GM19395 (cell line): ENCODE results near the gene DUSP22.
"Not testable (repeated sequence)": the region's sequence is repeated elsewhere in the genome, so short reads cannot be mapped to it uniquely, and the experiment has no call there.

Experiments
- ATAC-seq: cut with Tn5 transposase; IDR thresholded peaks from one replicate; pipeline ENCODE4 v1.9.1; 2021; ENCODE audit warnings: mild to moderate bottlenecking, moderate library complexity; ENCODE audit not compliant: unreplicated experiment

DUSP22 gene

DNA sequence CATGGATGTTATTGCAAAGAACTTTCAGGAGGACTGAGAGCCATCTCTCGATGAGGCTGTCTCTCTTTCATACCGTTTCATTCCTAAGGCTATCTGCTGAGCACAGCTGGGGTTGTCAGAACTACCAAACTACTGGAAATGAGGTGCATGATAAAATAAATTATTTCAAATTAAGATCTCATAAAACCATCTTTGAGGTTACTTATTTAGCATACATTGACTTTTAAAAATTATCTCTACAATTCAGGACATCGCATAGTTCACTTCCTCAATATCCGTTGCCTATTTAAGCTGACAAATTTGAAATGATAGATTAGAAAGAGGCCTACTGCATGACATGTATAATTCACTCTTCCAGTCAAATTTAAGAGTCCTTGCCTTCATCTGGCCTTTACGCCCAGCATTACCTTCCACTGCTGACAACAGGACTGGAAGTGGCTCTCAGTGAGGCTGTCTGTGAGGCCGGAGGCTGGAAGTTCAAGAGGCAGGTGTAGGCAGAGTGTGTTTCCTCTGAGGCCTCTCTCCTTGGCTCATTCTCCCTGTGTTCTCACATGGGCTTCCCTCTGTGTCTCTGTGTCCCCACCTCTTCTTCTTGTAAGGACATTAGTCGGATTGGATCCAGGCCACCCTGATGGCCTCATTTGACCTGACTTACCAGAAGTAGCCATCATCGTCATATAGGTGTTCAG, 12.8 kb upstream of the DUSP22 start:
- ATAC-seq = no peak

- ATAC-seq = no peak
Measured at GRCh38 chr6:280775-281468, 11.4 kb upstream of the DUSP22 start.

DNA sequence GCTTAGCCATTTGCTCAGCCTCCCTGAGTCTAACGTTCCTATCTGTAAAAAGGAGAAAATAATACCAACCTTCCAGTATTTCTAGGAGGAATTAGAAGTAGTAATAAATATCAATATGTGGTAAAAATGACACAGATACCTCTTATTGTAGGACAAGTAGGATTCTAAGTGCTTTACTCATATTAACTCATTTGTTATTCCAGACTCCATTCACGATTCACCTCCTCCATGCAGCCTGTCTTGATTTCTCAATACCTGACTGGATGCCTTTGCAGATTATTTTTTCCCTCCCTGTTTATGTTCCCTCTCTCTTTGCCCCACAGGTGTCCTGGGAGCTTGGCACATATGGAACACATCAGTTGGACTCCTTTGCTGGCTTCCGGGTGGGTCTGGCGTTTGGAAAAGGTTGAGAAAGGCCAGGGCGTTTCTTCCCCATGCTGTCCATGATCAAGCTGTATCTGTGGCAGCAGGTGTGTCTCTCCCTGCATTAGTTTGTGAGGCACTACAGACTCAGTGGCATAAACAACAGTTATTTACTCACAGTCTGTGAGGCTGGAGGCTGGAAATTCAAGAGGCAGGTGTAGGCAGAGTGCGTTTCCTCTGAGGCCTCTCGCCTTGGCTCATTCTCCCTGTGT, 10.7 kb upstream of the DUSP22 start:
- no peak for ATAC-seq

DNA sequence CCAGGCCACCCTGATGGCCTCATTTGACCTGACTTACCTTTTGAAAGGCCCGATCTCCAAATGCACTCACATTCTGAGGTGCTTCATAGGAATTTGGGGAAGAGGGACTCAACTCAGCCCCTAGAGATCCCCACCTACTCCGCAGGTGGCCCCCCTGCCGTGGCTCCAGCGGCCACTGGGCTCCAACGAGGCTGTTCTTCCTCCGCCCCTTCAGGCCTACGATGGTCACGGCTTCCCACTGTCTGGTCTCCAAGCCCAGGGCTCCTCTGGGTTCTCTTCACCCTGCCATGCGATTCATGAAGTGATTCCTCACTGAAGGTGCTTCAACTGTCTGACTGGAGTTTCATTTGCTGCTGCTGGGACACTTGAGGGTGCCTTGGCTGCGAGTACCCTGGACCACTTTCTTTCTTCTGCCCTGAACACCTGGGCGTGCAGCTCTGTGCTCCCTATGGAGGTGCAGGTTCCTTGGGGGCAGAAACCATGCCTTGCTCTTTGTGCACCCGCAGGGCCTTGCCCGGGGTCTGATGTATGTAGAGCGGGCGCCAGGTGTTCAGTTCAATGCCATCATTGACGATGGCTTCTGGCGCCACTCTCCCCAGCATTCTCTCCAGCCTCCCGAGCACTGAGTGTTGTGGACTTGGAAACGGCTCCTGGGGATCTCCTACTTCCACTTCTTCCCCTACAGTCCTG, 10.0 kb upstream of the DUSP22 start:
- ATAC-seq = no peak

DNA sequence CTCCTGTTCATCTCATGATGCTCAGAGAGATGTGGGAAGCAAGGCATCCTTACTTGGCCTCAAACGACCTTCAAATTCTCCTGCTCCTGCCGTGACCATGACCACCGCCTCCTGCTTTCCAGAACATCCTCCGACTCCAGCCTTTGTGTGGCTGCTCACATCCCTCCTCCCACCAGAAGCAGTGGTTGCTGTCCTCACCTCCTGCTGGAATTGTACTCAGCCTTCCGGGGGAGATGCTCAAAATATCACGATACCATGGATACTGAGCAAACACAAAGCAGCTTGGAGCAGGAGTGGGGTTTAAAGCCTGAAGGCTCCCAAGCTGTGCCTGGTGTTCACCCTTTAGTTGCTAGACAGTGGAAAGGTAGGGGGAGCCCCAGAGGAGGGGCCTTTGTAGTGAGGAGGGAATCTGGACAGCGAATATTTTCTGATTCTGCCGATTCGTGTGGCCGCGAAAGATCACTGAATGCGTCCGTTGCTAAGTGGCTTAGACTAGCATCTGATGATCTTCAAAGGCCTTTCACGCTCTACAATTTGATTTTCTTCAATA, 9.3 kb upstream of the DUSP22 start:
- ATAC-seq = no peak

DNA sequence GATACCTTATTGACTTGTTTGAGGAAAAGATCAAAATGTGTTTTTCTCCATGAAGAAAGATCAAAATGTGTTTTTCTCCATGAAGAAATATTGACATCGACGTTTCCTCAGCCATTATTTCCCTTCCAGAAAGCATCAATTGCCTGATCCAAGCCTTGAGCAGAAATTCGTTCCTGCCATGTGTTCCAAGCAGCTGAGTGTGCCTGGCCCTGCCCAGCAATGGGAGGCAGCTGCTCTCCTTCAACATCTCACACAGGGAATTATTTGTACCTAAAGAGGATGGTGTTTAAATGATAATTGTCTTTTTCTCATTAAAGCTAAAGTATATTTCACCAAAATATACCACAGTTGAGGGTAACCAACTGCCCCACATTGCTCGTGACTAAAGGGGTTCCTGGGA, 7.8 kb upstream of the DUSP22 start:
- ATAC-seq = no peak

DNA sequence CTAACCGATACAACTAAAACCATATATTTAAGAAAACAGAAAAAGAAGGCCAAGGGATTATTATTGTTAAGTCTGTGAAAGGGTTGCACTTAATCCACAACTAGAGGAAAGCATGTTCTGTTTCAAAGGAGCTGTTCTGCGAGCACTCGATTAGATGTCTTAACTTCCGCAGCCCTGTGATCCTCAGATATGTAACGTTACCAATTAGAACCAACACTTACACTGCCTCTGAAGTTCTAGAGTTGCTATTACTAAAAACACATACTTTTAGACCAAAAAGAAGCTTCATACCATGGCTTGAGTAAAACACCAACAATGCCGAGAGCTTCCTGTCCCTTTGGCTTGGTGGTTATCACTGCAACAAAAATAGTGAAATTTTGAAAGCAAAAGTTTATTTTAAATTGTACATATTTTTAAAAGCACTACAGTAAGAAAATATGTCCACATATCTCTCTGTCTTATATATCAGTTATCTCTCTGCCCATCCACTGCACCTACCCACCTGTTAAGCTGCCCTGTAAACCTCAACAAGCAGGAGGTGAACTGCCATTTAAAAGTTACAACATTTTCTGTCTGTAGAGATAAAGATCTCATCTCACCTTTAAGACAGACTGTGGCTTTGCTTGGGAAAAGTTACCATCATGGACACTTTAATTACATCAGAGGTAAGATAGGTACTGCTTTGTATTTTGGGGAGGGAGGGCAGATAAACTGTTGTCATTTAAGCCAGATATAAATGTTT, 7.1 kb upstream of the DUSP22 start:
- ATAC-seq = no peak

GRCh38 chr6:285902-286301, 6.4 kb upstream of the DUSP22 start:
- not testable (repeated sequence) for ATAC-seq

DNA sequence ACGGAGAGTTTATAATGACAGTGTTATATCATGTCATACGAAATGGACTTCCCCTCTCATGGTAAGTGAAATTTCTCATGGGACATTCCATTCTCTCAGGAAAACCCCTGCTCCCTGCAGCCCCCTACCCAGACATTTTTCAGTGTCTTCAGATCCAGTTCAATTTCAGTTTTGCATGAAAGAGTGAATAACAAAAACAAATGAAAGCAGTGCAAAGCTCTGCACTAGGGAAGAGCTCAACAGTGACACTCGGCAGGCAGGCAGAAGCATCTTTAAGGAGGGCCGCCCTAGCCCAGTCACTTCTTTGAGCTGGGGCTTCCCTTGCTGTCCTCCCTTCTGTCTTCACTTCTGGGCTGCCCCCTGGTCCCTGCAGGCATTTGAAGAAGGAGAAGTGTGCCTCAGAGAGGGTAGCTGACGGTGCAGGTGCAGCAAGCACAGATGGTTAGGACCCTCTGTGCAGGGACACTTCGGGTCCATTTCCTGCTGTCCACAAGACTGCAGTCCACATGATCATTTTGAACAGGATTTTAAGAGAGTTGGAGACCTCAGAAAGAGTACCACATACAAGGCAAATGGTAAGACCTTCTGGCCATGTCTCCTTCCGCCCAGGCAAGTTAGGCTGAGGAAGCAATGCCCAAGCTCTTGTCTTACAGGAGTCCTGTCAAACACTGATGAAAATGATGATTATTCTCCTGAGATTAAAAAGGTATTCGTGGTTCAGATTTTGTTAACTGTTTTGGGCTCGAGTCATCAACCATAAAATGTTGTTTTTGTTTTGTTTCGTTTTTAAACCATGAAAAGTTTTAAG, 5.4 kb upstream of the DUSP22 start:
- no peak for ATAC-seq

- no peak for ATAC-seq
Measured at GRCh38 chr6:287489-287860, 4.8 kb upstream of the DUSP22 start.

GRCh38 chr6:288866-289265, 3.4 kb upstream of the DUSP22 start:
- no peak for ATAC-seq

GRCh38 chr6:290111-290922, 2.0 kb upstream of the DUSP22 start:
- ATAC-seq = no peak

DNA sequence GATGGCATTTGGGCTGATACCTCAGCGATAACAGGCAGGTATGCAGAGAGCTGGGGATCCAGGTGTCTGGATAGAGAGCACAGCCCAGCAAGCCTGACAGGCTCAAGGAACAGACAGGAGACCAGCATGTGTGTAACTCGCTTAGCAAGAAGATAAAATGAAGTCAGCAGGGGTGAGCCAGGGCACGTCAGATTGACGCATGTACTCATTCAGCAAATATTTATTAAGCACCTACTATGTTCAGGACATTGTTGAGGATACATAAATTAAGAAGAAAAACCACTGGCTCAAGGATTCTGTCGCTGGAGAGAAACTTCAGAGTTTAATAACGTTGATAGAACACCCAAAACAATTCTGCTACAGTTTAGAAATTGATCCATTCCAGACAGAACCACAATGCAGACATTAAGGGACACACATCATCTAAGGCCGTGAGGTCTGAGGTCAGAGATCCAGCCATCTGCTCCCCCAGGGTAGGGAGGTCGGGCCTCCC, 1.0 kb upstream of the DUSP22 start:
- no peak for ATAC-seq

DNA sequence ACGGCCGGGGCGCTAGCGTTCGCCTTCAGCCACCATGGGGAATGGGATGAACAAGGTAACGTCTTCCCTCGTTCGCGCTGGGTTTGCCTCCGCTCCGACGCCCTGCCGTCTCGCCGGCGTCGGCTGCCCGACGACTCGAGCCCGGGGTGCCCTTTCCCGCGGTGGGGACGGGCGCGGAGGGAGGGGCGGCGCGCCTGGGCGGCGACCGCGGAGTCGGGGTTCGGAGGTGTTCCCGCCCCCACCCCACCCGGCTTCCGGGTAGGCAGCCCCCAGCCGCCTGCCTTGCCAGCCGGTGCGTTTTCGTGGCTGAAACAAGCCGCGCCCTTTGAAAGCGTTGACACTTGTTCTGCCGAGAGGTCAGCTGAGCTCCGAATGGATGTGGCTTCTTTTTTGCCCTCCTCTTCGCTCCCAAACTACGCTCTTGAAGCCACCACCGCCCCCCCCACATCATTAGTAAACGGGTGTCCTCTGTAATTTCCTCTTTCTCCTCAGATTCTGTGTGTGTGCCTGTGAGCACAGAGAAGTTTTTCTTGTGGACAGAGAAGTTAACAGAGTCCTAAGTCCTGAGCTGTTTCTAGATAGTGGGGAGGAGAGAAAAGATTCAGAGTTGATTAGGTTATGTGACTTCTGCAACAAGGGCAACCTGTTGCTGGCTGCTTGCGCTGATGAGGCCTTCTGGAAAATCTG, 362 bp downstream of the DUSP22 start:
- ATAC-seq = peak; percentile 38

DNA sequence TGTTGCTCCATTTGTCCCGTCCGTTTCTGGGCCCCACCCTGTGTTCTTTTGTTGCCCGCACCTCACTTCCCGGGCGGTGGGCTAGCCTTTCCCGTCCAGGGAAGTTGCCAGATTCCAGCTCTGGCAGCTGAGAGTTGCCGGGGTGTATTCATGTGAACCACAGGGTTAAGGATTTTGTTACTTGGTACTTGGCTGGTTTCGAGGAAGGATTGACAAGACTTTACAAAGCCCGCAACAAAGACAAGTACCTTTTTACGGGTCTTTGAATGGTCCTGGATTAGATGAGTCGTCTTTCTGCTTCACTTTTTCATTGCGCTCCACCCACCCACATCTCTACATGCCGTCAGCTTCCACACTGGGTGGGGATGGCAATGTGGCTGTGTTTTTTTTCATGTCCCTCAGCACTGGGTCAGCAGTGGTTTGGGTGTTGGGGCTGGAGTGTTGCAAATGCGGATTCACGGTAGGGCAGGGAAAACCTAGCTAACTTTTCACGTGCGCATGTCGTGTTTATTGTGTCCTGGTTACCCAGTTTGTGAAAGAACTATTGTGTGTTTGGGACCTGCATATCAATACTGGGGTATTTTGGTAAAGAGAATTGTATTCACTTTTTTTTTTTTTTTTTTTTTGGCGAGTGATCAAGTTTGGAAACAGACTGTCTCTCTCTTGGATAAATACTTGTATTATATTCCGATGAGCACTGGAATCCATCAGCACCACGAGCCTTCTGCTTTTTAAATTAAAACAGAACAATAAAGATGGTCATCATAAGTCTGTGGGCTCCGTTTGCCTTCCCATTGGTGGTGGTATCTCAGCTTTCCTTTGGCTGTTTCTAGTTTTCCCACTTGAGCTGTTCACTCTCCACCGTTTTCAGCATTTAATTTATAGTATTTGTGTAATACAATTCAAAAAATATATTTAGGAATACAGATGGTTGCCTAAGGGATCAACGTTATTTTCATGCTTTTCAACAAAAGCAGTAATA, 1.2 kb downstream of the DUSP22 start:
- no peak for ATAC-seq

DNA sequence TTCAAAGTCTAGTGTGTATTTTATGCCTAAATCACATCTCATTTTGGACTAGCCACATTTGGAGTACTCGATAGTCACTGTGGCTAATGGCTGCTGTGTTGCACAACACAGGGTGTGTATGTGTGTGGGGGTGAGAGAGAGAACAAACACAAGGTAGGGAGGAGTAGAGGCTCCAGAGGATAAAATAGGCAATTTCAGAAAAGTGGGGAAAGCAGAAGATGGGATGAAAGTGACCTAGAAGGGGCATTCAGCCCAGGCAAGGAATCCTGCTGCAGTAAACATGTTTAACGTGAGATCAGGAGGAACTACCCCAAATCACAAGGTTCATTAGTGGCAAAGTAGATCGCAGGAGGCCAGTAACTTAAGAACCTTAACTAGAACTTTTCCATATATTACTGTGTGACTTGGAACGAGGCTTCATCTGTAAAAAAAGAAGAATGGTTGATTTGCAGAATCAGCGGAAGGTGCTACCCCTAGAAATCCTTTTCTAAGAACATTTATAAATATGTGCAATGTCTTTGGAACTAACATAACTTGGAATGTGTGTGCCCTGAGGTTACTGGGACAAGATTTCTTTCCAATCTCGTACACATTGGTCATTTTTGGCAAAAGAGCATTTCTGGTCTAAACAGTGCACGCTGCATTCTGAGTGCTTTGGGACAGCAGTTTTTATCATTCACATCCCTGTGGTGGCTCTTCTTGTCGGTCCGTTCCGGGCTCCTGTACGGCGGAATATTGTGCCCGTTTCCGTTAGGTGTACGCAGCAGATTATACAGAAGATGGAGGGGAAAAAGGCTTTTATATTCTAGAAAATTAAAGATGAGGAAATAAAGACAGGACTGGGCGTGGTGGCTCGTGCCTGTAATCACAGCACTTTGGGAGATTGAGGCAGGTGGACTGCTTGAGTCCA, 2.6 kb downstream of the DUSP22 start:
- no peak for ATAC-seq
